GM12864 (cell line): ENCODE results near the gene DDX10.

ENCODE experiments used
- DNase-seq: peaks from one replicate; pipeline ENCODE4 v3.0.0-alpha.2; 2011; ENCODE audit warnings: low read depth
- H3K4me3 ChIP-seq: 2 replicates; pipeline ENCODE4 v1.5.1; 2011; ENCODE audit warnings: mild to moderate bottlenecking, low read depth, low read length, control low read depth
- CTCF ChIP-seq: IDR thresholded peaks from 2 replicates; pipeline ENCODE4 v1.5.1; 2011; ENCODE audit warnings: low read depth, mild to moderate bottlenecking, moderate library complexity, low read length, control low read depth, inconsistent platforms; ENCODE audit errors: missing control alignments

Gene DDX10

GRCh38 chr11:108904480-108904879 is 239.6 kb downstream of the DDX10 start:
- H3K4me3 ChIP-seq = no peak overlapping the region
- no peak for DNase-seq
- TF ChIP-seq CTCF = no peak

GRCh38 chr11:108906329-108906728 is 241.5 kb downstream of the DDX10 start:
- no peak for DNase-seq
- TF ChIP-seq CTCF = no peak
- no peak overlapping the region for H3K4me3 ChIP-seq

GRCh38 chr11:108906826-108907225 is 242.0 kb downstream of the DDX10 start:
- no peak overlapping the region for H3K4me3 ChIP-seq
- TF ChIP-seq CTCF = no peak
- DNase-seq = no peak

GRCh38 chr11:108909041-108909440 is 244.2 kb downstream of the DDX10 start:
- no peak for DNase-seq
- no peak overlapping the region for H3K4me3 ChIP-seq
- TF ChIP-seq CTCF = no peak

- DNase-seq = no peak
- no peak overlapping the region for H3K4me3 ChIP-seq
- TF ChIP-seq CTCF = no peak
These were observed 245.1 kb downstream of the DDX10 start for GRCh38 chr11:108909921-108910320.

GRCh38 chr11:108912581-108912980 is 247.7 kb downstream of the DDX10 start:
- no peak for DNase-seq
- no peak for TF ChIP-seq CTCF
- H3K4me3 ChIP-seq = no peak overlapping the region

GRCh38 chr11:108913204-108913603 is 248.3 kb downstream of the DDX10 start:
- H3K4me3 ChIP-seq = no peak overlapping the region
- DNase-seq = no peak
- TF ChIP-seq CTCF = no peak
